Measurements from ENCODE around the gene BRIP1.

- TF ChIP-seq CSDC2 (CRISPR knock-in tag; IDR thresholded peaks at IDR 0.05) (no peak), TCF4 (CRISPR knock-in tag; IDR thresholded peaks at IDR 0.05; ENCODE audit: borderline replicate concordance) (no peak), ZNF565 (CRISPR knock-in tag; conservative IDR thresholded peaks at IDR 0.05; ENCODE audit: low read depth) (no peak), PPARA (CRISPR knock-in tag; IDR thresholded peaks at IDR 0.05; ENCODE audit: borderline replicate concordance) (no peak), TSHZ2 (CRISPR knock-in tag; IDR thresholded peaks at IDR 0.05) (no peak), POU6F1 (CRISPR knock-in tag; IDR thresholded peaks at IDR 0.05; ENCODE audit: borderline replicate concordance, low read depth) (no peak), CREB5 (CRISPR knock-in tag; IDR thresholded peaks at IDR 0.05; ENCODE audit: low read depth) (no peak), ARNTL (CRISPR knock-in tag; IDR thresholded peaks at IDR 0.05; ENCODE audit: borderline replicate concordance, low read depth) (no peak), ZC3H10 (CRISPR knock-in tag; IDR thresholded peaks at IDR 0.05) (no peak), ZFP3 (CRISPR knock-in tag; IDR thresholded peaks at IDR 0.05) (no peak)
Measured at GRCh38 chr17:61663310-61663709, 200.0 kb downstream of the BRIP1 start.

Data from SK-N-SH treated with all-trans-retinoic acid at 6 μM for 48 hours (cell line).